Heart right ventricle (tissue), 16 donors: Measurements from ENCODE around the gene MEPE. TPM values are rescaled to one million over a fixed set of nuclear protein-coding genes. Genes with fewer than 3 reads are reported as not detected.

Experiments used
- ATAC-seq, 8 donors: fragments of 200-7000 bp; cut with Tn5 transposase; one replicate each; pipeline ENCODE4 v1.9.1; 2020; ENCODE audit warnings: mild to moderate bottlenecking in 8 of 8, moderate library complexity in 8 of 8, moderate number of reproducible peaks in 1 of 8
- DNase-seq, 2 donors: peaks; one replicate each; pipeline ENCODE4 v3.0.0-alpha.2; 2020
- H3K27ac ChIP-seq, 10 donors: fragments of 200-600 bp; sonication (generic) in 2 of 10; one replicate each; pipeline versions ENCODE4 v1.5.0 to v1.8.0; 2020 to 2022; ENCODE audit warnings: mild to moderate bottlenecking in 3 of 10
- H3K27me3 ChIP-seq, 7 donors: fragments of 200-600 bp; one replicate each; pipeline ENCODE4 v1.8.0; 2021 to 2022; ENCODE audit warnings: mild to moderate bottlenecking in 2 of 7
- H3K36me3 ChIP-seq, 9 donors: fragments of 200-600 bp; sonication (generic) in 1 of 9; one replicate each; pipeline versions ENCODE4 v1.5.0 to v1.8.0; 2020 to 2022; ENCODE audit warnings: mild to moderate bottlenecking in 2 of 9
- H3K4me1 ChIP-seq, 9 donors: fragments of 200-600 bp; sonication (generic) in 1 of 9; one replicate each; pipeline versions ENCODE4 v1.5.0 to v1.8.0; 2020 to 2022; ENCODE audit warnings: mild to moderate bottlenecking in 4 of 9
- H3K4me3 ChIP-seq, 10 donors: fragments of 200-600 bp; sonication (generic) in 2 of 10; one replicate each; pipeline versions ENCODE4 v1.5.0 to v1.8.0; 2020 to 2022; ENCODE audit warnings: mild to moderate bottlenecking in 7 of 10, moderate library complexity in 2 of 10
- H3K9me3 ChIP-seq, 11 donors: fragments of 200-600 bp in 10 of 11; sonication (generic) in 2 of 11; one replicate each; pipeline versions ENCODE4 v1.5.0 to v1.8.0; 2013 to 2022; ENCODE audit warnings: mild to moderate bottlenecking in 2 of 11, control low read depth in 1 of 11, moderate library complexity in 1 of 11
- WGBS, 2 donors: extraction: QIAGEN DNeasy Blood & Tissue Kit; methylation state at CpG; one replicate each; pipeline ENCODE4 v1.1.7; 2013; ENCODE audit warnings: inconsistent platforms in 1 of 2; 5-methylcytosine and 5-hydroxymethylcytosine counted together
- intact Hi-C, 10 donors: fragments of 100-400 bp; cut with DNase I; formaldehyde crosslinking; loops; one replicate each; pipeline versions ENCODE4 v1.11.1 to v1.14.2; 2022
- polyA plus RNA-seq, 2 donors: library from polyadenylated mRNA; stranded (reverse); fragments of 200-250 nt; gene quantifications; one replicate each; pipeline ENCODE4 v1.2.3, GENCODE V29; 2013
- total RNA-seq, 10 donors: library from RNA; stranded (reverse); fragmentation: NEBNext Ultra II Directional in 3 of 10; extraction: Animal tissue kit (Norgen Biotek cat#: 25700) in 3 of 10; gene quantifications; one replicate each; pipeline versions ENCODE4 v1.2.1 to v1.2.4, GENCODE V29; 2021 to 2023
- TF ChIP-seq, protein P1 (sequence below), 9 donors: fragments of 200-600 bp; sonication (generic) in 2 of 9; IDR thresholded peaks; one replicate each; pipeline versions ENCODE4 v1.5.0 to v1.8.0; 2021 to 2022; ENCODE audit warnings: antibody characterized with exemption in 9 of 9, mild to moderate bottlenecking in 5 of 9, moderate library complexity in 1 of 9
- donor health status: Arrhythmogenic right ventricular cardiomyopathy.
- donor health status: ischemic (EF 13 %, LVEDD 7.1; RV severe dilation, severe dysfunction).
- donor health status: healthy with polysubstance abuse.
- donor health status: DM: no; HTN: yes; CAD: no.
- donor health status: DM: no; HTN: no; CAD: no.
- donor health status: ischemic (EF 25% LVEDD 6.9; RV normal size, moderate dysfunction).
- donor health status: ischemic (EF 25% LVEDD 5.7; RV mildly dilated, moderate dysfunction).
- donor health status: healthy.
- donor health status: DM: yes; HTN: yes; CAD: no.
- donor health status: Ischemic cardiomyopathy.
- donor health status: ischemic (EF 35%, LVEDD 5.7; RV mildly dilated, moderate dysfunction).
- donor health status: nonischemic (EF 11% LVEDD 7.7; RV severe dilation, severe dysfunction).
- donor health status: DM: yes; HTN: yes; CAD: no.
- donor health status: PGD.
- donor health status: ischemic (EF 29% LVEDD 5.4; RV normal size, mild dysfunction).
- donor health status: nonischemic (EF 23%, LVEDD 6.1; RV moderate dilation, normal function).

MEPE gene
- total and polyA plus RNA-seq, 12 donors = not detected

- TF ChIP-seq, protein P1, sequence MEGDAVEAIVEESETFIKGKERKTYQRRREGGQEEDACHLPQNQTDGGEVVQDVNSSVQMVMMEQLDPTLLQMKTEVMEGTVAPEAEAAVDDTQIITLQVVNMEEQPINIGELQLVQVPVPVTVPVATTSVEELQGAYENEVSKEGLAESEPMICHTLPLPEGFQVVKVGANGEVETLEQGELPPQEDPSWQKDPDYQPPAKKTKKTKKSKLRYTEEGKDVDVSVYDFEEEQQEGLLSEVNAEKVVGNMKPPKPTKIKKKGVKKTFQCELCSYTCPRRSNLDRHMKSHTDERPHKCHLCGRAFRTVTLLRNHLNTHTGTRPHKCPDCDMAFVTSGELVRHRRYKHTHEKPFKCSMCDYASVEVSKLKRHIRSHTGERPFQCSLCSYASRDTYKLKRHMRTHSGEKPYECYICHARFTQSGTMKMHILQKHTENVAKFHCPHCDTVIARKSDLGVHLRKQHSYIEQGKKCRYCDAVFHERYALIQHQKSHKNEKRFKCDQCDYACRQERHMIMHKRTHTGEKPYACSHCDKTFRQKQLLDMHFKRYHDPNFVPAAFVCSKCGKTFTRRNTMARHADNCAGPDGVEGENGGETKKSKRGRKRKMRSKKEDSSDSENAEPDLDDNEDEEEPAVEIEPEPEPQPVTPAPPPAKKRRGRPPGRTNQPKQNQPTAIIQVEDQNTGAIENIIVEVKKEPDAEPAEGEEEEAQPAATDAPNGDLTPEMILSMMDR (IDR thresholded peaks at IDR 0.05) = no peak
- DNase-seq (no peak), ATAC-seq (peak in 5 of 8 donors; percentile 38 to 67 (median 57))
- Histone ChIP-seq H3K4me3 (no peak overlapping the region), H3K27ac (peak overlapping the region in 1 of 10 donors; percentile 83), H3K27me3 (no peaks in the 10 kb centered on the region), H3K9me3 (no peaks in the 10 kb centered on the region), H3K36me3 (no peaks in the 10 kb centered on the region), H3K4me1 (peaks cover 0 to 54% (median 4%) of the 10 kb centered on the region in 9 donors)
- 80 to 87% methylated on average over 8 of the region's 8 CpGs for WGBS, 2 donors
- intact Hi-C loops = loop anchor here in 5 of 10 donors (5.0 to 10.0 kb wide), 4 partner anchors 361 to 666 kb away; no protein-coding TSS in a partner anchor
These were observed 18.6 kb downstream of the MEPE start for GRCh38 chr4:87851332-87851731.

DNA sequence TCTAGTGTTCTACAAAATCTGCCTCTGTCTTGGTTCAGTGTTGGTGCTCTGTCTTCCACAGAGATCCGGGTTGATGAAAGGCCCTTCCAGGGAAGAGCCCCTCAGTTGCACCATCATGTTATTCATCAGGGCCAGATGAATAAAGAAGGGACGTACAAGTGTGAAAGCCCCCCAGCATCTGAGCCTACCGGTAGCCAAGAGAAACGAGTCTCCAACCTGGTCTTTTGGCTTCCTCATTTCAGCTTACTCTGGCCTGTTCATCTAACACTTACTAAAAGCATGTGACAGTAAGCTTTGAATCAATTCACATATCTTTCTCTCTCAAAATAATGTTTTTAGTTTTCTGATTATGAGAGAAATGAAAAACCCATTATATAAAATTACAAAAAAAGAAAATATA is 19.2 kb downstream of the MEPE start:
- H3K4me3 ChIP-seq = no peak overlapping the region
- TF ChIP-seq, protein P1 (IDR thresholded peaks at IDR 0.05) = no peak
- no peaks in the 10 kb centered on the region for H3K27me3 ChIP-seq
- intact Hi-C loops = loop anchor here in 9 of 10 donors (1.0 to 10.0 kb wide), 8 partner anchors 121 to 665 kb away; partner anchors contain the start of gene SPP1 (in 2 of the 9)
- WGBS, 2 donors = 85 to 89% methylated on average over 4 of the region's 4 CpGs
- H3K27ac ChIP-seq = peak overlapping the region in 1 of 10 donors; percentile 73
- H3K4me1 ChIP-seq = peaks cover 0 to 47% (median 4%) of the 10 kb centered on the region in 9 donors
- H3K9me3 ChIP-seq = no peaks in the 10 kb centered on the region
- H3K36me3 ChIP-seq = no peaks in the 10 kb centered on the region
- DNase-seq = no peak
- ATAC-seq = no peak

DNA sequence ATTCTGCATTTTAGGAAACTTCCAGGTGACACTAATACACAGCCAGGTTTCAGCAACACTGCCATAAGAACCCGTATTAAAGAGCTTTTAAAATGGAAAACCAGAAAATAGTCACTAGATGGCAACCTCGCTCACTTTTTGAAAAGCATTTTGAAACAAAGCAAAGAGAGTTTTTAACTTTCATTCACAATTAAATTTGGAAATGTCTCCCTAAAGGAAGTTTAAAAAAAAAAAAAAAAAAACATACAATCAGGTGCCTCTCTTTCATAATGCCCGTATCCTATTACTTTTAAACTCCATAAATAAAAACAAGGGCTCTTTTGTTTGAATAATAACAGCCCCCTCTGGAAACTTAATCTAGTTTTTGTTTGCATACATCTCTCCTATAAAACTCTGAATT is 20.3 kb downstream of the MEPE start:
- WGBS, 2 donors = 2% methylated on average over 3 of the region's 3 CpGs
- no peak overlapping the region for H3K27ac ChIP-seq
- no peak for DNase-seq
- no peak overlapping the region for H3K4me3 ChIP-seq
- H3K36me3 ChIP-seq = no peaks in the 10 kb centered on the region
- H3K9me3 ChIP-seq = no peaks in the 10 kb centered on the region
- no peaks in the 10 kb centered on the region for H3K27me3 ChIP-seq
- peak in 1 of 8 donors; percentile 45 for ATAC-seq
- intact Hi-C loops = loop anchor here in 9 of 10 donors (1.0 to 10.0 kb wide), 9 partner anchors 120 to 664 kb away; partner anchors contain the start of gene SPP1 (in 2 of the 9)
- H3K4me1 ChIP-seq = peaks cover 0 to 47% (median 4%) of the 10 kb centered on the region in 9 donors
- TF ChIP-seq, protein P1 (IDR thresholded peaks at IDR 0.05) = peak in 8 of 9 donors; percentile 14 to 73 (median 59)

- Histone ChIP-seq H3K27me3 (no peaks in the 10 kb centered on the region), H3K36me3 (no peaks in the 10 kb centered on the region), H3K9me3 (no peaks in the 10 kb centered on the region), H3K27ac (no peak overlapping the region), H3K4me1 (peaks cover 0 to 42% (median under 1%) of the 10 kb centered on the region in 9 donors), H3K4me3 (no peak overlapping the region)
- DNase-seq (no peak), ATAC-seq (no peak)
- intact Hi-C loops = loop anchor here in 9 of 10 donors (1.0 to 10.0 kb wide), 9 partner anchors 119 to 663 kb away; partner anchors contain the start of gene SPP1 (in 2 of the 9)
- TF ChIP-seq, protein P1 (IDR thresholded peaks at IDR 0.05) = no peak
These were observed 21.1 kb downstream of the MEPE start for GRCh38 chr4:87853891-87854290.
